Ovary (tissue), 3 donors: Measurements from ENCODE around the gene ACO2.

ENCODE experiments used
- CTCF ChIP-seq, 3 donors: fragments of 450-650 bp in 2 of 3; fragments of 200-600 bp in 1 of 3; IDR thresholded peaks; one replicate each; pipeline versions ENCODE4 v1.5.1 to v1.8.0; 2016 to 2022; ENCODE audit warnings: antibody characterized with exemption in 3 of 3, mild to moderate bottlenecking in 1 of 3
- POLR2A ChIP-seq: fragments of 450-650 bp; IDR thresholded peaks from one replicate; pipeline ENCODE4 v1.6.1; 2017; ENCODE audit warnings: antibody characterized with exemption, mild to moderate bottlenecking, moderate library complexity
- donor health status: DM: no; HTN: no; CAD: no.

GRCh38 chr22:41508770-41509170 lies 39.9 kb downstream of the ACO2 start:
- TF ChIP-seq CTCF (IDR thresholded peaks at IDR 0.05) = no peak
- TF ChIP-seq POLR2A = no peak
